GM21825 (cell line): ENCODE measurements around the gene DCAF8.

ENCODE experiments used
- ATAC-seq: cut with Tn5 transposase; IDR thresholded peaks from one replicate; pipeline ENCODE4 v1.9.1; 2021; ENCODE audit warnings: mild to moderate bottlenecking, moderate library complexity; ENCODE audit not compliant: unreplicated experiment

Gene DCAF8

GRCh38 chr1:160171980-160172379 is 90.4 kb downstream of the DCAF8 start:
- no peak for ATAC-seq

- ATAC-seq = no peak
Measured at GRCh38 chr1:160171354-160171753, 91.0 kb downstream of the DCAF8 start.

GRCh38 chr1:160169553-160170399 is 92.6 kb downstream of the DCAF8 start:
- peak; percentile 74 for ATAC-seq

- ATAC-seq = no peak
Measured at GRCh38 chr1:160168609-160169369, 93.6 kb downstream of the DCAF8 start.

GRCh38 chr1:160168016-160168415 is 94.3 kb downstream of the DCAF8 start:
- ATAC-seq = no peak

GRCh38 chr1:160167580-160167979 is 94.8 kb downstream of the DCAF8 start:
- no peak for ATAC-seq

- ATAC-seq = no peak
Measured at GRCh38 chr1:160167056-160167455, 95.3 kb downstream of the DCAF8 start.

GRCh38 chr1:160166166-160166868 is 96.0 kb downstream of the DCAF8 start:
- ATAC-seq = no peak
